CD4-positive, alpha-beta T cell treated with Interleukin-15 for 1 hour (primary cell): ENCODE measurements around the gene GPR84.
A peak's percentile ranks its signal among the peaks of the same experiment; 100 is the strongest.

ENCODE experiments used
- DNase-seq: peaks from one replicate; pipeline ENCODE4 v3.0.0-alpha.2; 2020

Gene GPR84

GRCh38 chr12:54373649-54374561 is 9.6 kb upstream of the GPR84 start:
- no peak for DNase-seq

DNA sequence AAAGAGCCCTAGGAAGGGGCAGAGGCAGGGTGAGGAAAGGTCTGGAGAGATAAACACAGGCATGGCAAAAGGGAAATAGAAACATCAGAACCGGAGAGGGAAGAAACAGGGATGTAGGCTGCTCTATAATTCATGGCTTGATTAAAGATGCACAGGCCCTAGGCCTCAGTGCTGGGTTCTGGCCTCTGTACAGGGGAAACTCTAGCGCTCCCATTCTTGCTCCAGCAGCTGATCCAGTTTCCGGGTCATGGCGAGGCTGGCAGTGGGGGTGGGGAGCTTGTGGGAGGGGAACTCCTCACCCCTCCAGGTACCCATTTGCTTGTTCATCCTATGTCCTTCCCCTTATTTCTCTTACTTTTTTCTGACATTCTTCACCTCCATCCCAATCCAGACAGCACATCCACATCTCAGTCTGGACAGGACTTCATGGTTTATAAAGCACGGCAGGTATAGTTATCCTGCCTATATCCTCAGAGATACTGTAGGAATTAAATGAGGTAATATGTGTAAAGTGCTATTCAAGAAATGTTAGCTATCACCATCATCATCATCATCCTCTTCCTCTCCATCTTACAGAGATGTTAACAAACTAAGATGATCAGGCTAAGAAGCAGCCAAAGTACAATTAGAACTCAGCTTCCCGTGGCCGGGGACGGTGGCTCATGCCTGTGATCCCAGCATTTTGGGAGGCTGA is 8.0 kb upstream of the GPR84 start:
- no peak for DNase-seq

DNA sequence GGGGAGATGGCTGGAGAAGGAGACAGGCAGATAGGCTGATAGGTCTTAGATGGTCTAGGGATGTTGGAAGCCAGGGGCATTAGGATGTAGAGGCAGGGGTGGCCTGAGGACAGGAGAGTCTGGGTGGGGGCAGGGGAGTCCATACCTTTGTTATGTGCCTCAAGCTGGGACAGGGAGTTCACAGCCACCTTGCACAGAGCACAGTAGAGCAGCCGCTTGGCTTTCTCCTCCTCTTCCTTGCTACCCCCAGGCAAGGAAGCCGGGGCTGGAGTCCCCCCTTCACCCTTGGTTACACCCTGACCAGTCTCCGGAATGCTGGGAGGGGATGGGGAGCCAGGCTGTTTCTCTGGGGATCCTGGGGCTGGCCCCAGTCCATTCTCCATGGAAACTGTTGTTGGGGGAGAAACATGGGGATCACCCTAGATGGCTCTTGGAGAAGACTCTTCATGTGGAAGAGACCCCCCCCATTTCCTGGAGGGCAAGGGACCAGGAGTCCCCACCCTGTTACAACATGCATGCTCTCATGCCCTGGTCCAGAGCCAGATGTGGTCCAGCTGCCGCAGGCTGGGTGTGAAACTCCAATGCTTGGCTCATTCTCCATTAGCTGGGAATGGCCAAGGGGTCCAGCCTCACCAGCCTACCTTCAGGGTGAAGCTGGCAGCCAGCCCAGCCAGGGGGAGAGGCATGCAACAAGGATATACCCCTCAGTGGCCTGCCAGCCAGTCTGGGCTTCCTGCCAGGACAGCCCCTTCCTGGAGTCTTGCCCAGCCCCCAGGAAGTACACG is 7.2 kb upstream of the GPR84 start:
- DNase-seq: no peak

DNA sequence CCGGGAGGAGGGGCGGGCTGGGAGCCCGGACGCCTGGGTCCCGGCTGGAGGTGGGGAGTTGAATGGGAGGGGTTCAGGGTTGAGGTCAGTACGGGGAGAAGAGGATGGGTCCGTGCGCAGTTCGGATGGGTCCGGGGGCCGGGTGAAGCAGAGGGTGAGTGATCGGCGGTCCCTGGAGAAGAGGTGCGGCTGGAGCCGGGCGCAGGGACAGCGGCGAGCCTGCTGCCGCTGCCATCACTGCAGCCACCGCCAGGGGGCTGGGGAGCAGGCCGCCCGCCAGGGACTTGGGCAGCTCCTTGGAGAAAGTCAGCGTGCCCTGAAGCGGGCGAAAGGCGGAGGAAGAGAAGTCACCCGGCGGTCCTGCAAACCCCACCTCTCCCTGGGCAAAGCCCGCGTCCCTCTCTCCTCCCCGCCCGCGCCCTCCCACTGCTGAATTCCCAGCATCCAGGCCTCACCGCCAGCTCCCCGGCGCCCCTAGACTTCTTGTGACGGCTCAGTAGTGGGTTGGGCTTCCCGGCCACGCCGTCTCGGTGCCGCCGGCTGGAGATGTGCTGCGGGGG is 6.0 kb upstream of the GPR84 start:
- DNase-seq: no peak

DNA sequence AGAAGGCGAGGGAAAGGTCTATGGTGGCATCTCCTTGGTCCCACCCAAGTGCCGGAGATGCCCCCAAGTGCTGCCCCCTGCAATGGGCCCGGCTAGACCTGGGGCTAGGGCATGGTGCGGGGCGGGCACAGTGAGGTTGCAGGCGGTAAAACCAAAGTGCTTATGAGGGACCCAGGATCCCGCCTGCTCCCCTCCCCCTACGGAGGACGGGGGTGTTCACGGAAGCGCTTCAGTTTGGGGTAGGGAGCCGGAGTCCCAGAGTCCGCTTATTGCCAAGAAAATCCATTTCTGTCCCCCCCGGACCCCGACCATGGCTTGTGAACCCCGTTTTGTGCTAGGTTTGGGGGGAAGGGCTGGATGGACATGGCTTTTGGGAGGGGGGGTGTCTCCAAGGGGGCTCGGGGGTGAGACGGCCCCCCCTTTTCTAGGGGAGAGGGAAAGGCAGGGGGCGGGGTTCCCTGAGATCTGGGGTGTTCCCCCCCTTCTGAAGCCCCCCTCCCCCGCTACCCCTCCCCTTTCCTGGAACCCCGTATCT is 5.4 kb upstream of the GPR84 start:
- no peak for DNase-seq

DNA sequence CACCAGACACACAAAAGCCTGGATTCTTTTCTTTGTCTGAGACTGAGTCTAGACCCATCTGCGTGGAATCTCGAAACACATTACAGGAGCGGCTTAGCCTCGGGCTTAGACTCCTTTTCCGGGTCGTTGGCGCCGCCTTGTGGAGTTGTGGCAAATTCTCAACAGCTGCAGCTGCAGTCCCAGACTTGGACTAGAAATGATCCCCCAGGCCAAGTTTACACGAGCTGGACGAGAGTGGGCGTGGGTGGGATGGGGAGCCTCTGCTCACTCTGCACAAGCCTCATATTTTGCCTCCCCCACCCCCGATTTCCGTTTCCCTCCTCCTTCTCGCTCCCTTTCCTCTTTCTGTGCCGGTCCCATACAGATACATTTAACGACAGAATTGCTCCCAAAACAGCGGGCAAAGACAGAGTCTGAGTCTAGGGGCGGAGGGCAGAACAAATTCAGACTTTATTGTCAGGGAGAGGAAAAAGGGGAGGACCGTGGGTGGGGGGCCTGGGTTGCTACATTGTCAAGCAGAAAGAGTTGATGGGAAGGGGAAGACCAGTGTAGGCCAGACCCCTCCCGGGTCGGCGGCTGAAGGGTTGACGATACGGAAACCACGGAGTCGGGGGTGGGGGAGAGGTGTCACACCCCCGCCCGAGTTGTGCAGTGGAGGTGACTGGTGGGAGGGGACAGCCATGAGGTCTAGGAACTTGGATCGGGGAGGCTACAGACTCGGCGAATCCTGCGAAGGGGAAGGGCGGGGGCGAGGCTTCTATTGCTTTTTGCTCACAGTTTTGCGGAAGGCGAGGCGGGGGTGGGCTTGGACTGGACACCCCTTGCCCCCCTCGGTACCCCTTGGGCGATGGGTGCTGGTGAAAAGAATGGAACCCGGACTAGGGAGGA is 4.7 kb upstream of the GPR84 start:
- peak; percentile 85 for DNase-seq

DNA sequence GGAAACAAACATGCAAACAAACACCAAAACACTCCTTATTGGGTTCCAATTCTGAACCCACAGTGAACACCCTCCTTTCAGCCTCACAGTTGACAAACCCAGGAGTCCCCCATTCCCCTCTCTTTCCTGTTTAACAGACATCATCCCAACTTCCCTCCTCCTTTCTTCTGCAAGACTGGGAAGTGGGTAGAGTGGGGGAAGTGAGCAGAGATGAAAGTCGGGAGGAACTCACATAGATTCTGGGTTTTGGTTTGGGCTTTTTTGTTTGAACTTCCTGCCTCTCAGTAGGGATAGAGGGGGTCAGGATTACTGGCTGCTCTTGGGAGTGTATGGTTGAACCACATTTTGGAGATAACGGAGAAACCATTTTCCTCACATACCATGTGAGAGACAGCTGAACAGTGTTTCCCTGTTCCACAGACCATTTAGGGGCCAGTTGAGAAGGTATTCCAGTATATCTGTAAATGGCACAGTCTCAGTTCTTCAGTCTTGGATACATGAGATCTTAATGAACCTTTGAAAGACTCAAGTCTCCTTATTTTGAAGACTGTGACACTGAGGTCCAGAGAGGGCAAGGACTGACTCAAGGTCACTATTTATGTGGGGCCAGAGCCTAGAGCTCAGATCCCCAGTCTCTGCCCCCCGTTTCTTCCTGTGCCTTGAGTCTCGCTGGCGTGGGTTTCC is 3.9 kb upstream of the GPR84 start:
- no peak for DNase-seq

DNA sequence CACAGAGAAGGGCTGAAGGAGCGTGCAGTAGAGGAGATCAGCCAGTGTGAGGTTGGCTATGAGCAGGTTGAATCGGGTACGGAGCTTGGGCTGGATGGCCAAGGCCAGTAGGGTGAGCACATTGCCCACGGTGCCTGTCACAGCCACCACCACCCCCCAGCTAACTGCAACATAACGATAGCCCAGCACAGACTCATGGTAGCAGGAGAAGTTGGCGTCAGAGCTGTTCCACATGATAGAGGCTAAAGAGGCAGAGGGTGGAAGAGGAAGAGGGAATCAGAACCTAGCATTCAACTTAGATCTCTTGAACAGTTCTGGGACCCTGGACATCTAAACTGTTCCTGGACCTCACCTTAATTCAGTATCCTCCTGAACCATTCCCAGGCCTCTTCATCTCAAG is 668 bp downstream of the GPR84 start:
- DNase-seq: no peak

- no peak for DNase-seq
Observed at GRCh38 chr12:54363047-54363446, 1.2 kb downstream of the GPR84 start.

- peak; percentile 60 for DNase-seq
Observed at GRCh38 chr12:54360717-54361456, 3.4 kb downstream of the GPR84 start.

GRCh38 chr12:54359762-54360351 is 4.4 kb downstream of the GPR84 start:
- DNase-seq: no peak

- peak; percentile 97 for DNase-seq
Observed at GRCh38 chr12:54358945-54359761, 5.1 kb downstream of the GPR84 start.

GRCh38 chr12:54358191-54358944 is 5.9 kb downstream of the GPR84 start:
- DNase-seq: no peak

DNA sequence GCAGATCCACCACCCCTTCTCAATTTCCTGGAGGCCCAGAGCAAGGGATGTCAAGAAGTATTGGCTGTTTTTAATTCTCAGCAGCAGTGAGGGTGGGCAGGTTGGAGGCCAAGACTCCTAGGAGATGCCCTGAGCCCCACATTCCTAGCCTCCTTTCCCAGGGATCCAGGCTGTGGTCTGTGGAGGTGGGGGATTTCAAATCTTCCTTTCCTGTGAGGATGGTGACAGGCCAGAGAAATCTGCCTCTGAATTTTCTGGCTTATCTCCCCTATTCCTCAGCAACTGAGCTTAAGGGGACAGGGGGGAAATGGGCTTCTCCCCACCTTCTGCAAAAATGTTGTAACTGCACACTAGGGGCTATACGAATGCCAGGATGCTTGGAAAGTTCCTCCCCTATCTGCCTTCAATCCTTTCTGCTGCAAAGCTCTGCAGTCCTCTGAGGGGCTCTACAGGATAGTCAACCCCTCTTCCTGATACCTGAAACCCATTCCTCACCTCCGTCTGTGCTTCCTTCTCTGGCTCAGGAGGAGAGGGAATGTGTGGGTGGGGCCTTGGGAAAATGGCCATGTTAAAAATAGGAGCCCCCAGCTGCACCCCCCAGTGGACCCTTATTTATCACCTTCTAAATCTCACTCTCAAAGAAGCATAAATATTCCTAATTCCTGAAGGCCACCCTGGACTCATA is 6.6 kb downstream of the GPR84 start:
- no peak for DNase-seq

- no peak for DNase-seq
Observed at GRCh38 chr12:54356951-54357356, 7.3 kb downstream of the GPR84 start.

- no peak for DNase-seq
Observed at GRCh38 chr12:54356228-54356627, 8.1 kb downstream of the GPR84 start.

DNA sequence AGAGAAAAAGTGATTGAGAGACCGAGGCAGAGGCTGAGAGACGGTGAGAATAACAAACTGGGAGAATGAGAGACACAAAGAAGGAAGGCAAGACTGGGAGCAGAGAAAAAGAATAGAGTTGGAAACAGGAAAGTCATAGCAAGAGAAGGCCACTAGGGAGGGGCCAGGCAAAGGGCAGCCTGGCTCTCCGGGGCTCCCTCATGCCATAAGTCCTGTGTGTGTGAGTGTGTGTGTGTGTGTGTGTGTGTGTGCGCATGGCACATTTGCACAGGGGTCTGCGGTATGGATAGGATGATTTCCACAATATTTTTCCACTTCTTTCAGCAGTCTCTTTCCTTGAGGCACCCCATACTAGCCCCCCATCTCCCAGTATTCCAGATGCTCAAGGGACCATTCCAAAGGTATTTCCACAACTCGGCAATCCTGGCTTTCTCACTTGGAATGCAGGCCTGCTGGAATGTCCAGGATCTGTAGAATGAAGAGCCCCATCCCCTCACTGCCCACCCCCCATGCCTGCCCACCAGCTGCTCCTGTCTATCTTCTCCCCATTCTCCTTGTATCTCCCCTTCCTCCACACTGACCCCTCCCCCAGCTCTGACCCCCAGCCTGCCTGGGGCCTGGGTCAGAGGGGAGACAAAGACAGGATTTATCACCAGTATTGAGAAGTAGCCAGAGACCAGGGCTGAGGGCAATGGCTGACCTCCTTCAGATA is 9.0 kb downstream of the GPR84 start:
- no peak for DNase-seq
